Tracheal epithelial cell (primary cell): Measurements from ENCODE around the gene BRMS1L. TPM values are rescaled to one million over a fixed set of nuclear protein-coding genes. Genes with fewer than 3 reads are reported as not detected.

Experiments used
- total RNA-seq: library from RNA; depleted of rRNA; stranded (reverse); fragments of >200 nt; gene quantifications from 2 replicates; pipeline ENCODE4 v1.2.1, GENCODE V29; 2014

BRMS1L gene, protein sequence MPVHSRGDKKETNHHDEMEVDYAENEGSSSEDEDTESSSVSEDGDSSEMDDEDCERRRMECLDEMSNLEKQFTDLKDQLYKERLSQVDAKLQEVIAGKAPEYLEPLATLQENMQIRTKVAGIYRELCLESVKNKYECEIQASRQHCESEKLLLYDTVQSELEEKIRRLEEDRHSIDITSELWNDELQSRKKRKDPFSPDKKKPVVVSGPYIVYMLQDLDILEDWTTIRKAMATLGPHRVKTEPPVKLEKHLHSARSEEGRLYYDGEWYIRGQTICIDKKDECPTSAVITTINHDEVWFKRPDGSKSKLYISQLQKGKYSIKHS
- total RNA-seq = 3.2 and 3.4 TPM in 2 replicates

DNA sequence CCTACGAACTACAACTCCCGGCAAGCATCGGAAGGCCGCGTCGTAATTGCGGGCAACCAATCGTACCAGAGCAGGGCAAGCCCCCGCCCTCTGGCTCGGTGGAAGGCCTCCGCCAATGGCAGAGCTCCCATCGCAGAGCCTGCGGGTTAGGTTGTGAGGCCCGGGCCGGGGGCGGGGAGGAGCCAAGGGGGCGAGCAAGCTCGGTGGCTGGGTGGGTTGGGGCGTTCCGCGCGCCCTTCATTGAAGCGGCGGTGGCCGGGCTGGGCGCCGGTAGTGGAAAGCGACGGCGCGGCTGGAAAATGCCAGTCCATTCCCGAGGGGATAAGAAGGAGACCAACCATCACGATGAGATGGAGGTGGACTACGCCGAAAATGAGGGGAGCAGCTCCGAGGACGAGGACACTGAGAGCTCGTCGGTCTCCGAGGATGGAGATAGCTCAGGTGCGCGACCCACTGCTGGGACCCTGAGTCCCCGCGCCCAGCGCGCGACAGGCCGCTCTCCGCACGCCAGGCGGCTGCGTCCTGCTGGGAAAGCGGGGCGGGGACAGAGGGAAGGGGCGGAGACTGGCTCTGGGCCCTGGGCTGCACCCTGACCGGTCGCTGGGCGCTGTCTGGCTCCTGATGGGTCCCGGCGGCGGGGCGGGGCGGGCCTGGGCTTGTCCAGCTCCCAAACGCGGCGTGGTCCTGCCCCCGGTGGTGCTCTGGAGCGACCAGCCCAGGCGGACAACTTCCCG is at the start of gene BRMS1L:
Gene BRMS1L, plus strand, starts transcription at position 121 of the 734 bp plus-strand sequence. Its CDS starts 179 bp downstream, at position 300.

DNA sequence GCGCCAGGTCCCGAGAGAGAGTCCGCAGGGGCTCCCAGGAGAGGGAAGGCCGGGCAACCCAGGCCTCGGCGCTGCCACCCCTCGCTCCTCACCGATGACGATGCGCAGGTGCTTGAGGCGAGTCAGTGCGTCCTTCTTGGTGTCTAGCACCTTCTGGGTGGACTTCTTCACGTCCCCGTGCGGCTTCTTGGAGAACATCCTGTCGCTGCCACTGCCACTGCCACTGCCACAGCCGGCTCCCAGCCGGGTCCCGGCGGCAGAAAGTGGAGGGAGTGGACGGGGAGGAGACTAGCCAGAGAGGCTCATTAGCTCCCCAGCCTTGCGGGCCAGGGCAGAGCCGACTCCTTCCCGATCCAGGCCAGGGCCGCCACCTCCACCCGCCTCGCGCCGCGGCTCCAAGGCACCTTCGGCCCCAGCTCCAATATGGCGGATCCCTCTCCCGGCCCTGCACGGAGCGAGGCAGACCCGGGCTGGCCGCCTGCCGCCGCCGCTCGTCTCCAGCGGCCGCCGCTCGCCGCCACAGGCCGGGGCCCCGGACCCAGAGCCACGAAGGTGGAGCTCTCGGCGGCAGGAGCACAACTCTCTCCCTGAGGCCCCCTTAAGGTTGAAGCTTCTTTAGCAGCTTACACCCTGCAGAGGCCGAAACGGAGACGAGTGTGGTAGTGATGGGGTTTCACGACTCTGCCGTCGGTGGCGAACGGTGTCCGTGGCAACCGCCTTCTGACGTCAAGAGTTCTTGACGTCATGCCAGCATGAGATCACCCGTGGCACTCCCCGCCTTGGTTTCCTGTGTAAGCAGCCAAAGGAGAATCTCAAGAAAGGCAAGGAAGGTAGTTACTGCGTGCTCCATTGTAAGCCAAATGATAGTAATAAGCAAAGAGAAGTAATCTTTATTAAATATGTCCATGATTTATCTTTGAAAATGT is 17.2 kb upstream of the BRMS1L start, which contains the start of gene RALGAPA1:
Gene RALGAPA1, minus strand, starts transcription at position 658 of the 926 bp plus-strand sequence. Its CDS starts 460 bp downstream, at position 198.

Other genes with a start within 250 kb of the BRMS1L start
- 31.3 and 36.0 TPM in 2 replicates for gene RALGAPA1, start 17.0 kb upstream of the BRMS1L start, total RNA-seq